ENCODE results near the gene PLCL1. TPM values are rescaled to one million over a fixed set of nuclear protein-coding genes. Genes with fewer than 3 reads are reported as not detected.

PLCL1 gene
- total RNA-seq, 1 experiment from 2014 or later = 1.6 TPM

- CTCF ChIA-PET = no interaction called here
- Histone ChIP-seq H3K36me3 (ENCODE audit: control insufficient read depth, insufficient read depth, low read length) (no peaks in the 10 kb centered on the region), H3K9me3 (no peaks in the 10 kb centered on the region), H3K4me3 (ENCODE audit: low read depth, low read length) (no peak overlapping the region), H3K4me1 (no peaks in the 10 kb centered on the region), H3K27me3 (replicated peaks; ENCODE audit: control insufficient read depth, insufficient read depth, low read length) (no peaks in the 10 kb centered on the region)
- intact Hi-C loops (cut with micrococcal nuclease; ENCODE audit: unreplicated experiment) = no loop called here
- no peaks in the 10 kb centered on the region for H3K9me3 Mint-ChIP-seq (ENCODE audit: unreplicated experiment)
- no peak for DNase-seq
- H3K4me3 Mint-ChIP-seq (ENCODE audit: unreplicated experiment) = no peak overlapping the region
- no TSS peak for BruUV-seq (replicated peaks)
- POLR2A ChIA-PET = no interaction called here
- no peak for TF ChIP-seq CTCF (IDR thresholded peaks at IDR 0.05; ENCODE audit: insufficient read depth in 1 of 2, low read depth in 1 of 2, low read length in 1 of 2, severe bottlenecking in 1 of 2, unreplicated experiment in 1 of 2)
- no peaks in the 10 kb centered on the region for H3K36me3 Mint-ChIP-seq (ENCODE audit: insufficient read depth, unreplicated experiment)
- H3K27me3 Mint-ChIP-seq (ENCODE audit: insufficient read depth, unreplicated experiment) = peaks cover 8% of the 10 kb centered on the region
- H3K4me1 Mint-ChIP-seq (ENCODE audit: low read depth, unreplicated experiment) = no peaks in the 10 kb centered on the region
- H3K27ac Mint-ChIP-seq (ENCODE audit: unreplicated experiment) = no peak overlapping the region
These were observed 260.9 kb downstream of the PLCL1 start for GRCh38 chr2:198065322-198065721.

- TF ChIP-seq CTCF (IDR thresholded peaks at IDR 0.05; ENCODE audit: insufficient read depth in 1 of 2, low read depth in 1 of 2, low read length in 1 of 2, severe bottlenecking in 1 of 2, unreplicated experiment in 1 of 2) = no peak
- no peak overlapping the region for H3K27ac Mint-ChIP-seq (ENCODE audit: unreplicated experiment)
These were observed 262.2 kb downstream of the PLCL1 start for GRCh38 chr2:198066597-198066996.

GRCh38 chr2:198072655-198073054 is 268.3 kb downstream of the PLCL1 start:
- no peak overlapping the region for H3K4me3 ChIP-seq (ENCODE audit: low read depth, low read length)
- H3K36me3 ChIP-seq (ENCODE audit: control insufficient read depth, insufficient read depth, low read length) = no peaks in the 10 kb centered on the region
- H3K9me3 ChIP-seq = no peaks in the 10 kb centered on the region
- CTCF ChIA-PET = no interaction called here
- intact Hi-C loops (cut with micrococcal nuclease; ENCODE audit: unreplicated experiment) = no loop called here
- TF ChIP-seq CTCF (IDR thresholded peaks at IDR 0.05; ENCODE audit: insufficient read depth in 1 of 2, low read depth in 1 of 2, low read length in 1 of 2, severe bottlenecking in 1 of 2, unreplicated experiment in 1 of 2) = no peak
- no peak overlapping the region for H3K27ac Mint-ChIP-seq (ENCODE audit: unreplicated experiment)
- no TSS peak for BruUV-seq (replicated peaks)
- H3K27me3 Mint-ChIP-seq (ENCODE audit: insufficient read depth, unreplicated experiment) = peaks cover 3% of the 10 kb centered on the region
- no peaks in the 10 kb centered on the region for H3K36me3 Mint-ChIP-seq (ENCODE audit: insufficient read depth, unreplicated experiment)
- DNase-seq = no peak
- H3K4me3 Mint-ChIP-seq (ENCODE audit: unreplicated experiment) = no peak overlapping the region
- no peaks in the 10 kb centered on the region for H3K9me3 Mint-ChIP-seq (ENCODE audit: unreplicated experiment)
- H3K4me1 ChIP-seq = no peaks in the 10 kb centered on the region
- H3K4me1 Mint-ChIP-seq (ENCODE audit: low read depth, unreplicated experiment) = no peaks in the 10 kb centered on the region
- POLR2A ChIA-PET = no interaction called here
- no peaks in the 10 kb centered on the region for H3K27me3 ChIP-seq (replicated peaks; ENCODE audit: control insufficient read depth, insufficient read depth, low read length)

More at GRCh38 chr2:198066597-198066996, 262.2 kb downstream of the PLCL1 start:
- BruUV-seq (replicated peaks) = no TSS peak
- no peaks in the 10 kb centered on the region for H3K9me3 ChIP-seq
- ChIA-PET CTCF (no interaction called here), POLR2A (no interaction called here)
- no peaks in the 10 kb centered on the region for H3K36me3 ChIP-seq (ENCODE audit: control insufficient read depth, insufficient read depth, low read length)
- no peaks in the 10 kb centered on the region for H3K27me3 ChIP-seq (replicated peaks; ENCODE audit: control insufficient read depth, insufficient read depth, low read length)
- H3K4me1 ChIP-seq = no peaks in the 10 kb centered on the region
- Mint-ChIP-seq H3K27me3 (ENCODE audit: insufficient read depth, unreplicated experiment) (peaks cover 8% of the 10 kb centered on the region), H3K4me3 (ENCODE audit: unreplicated experiment) (no peak overlapping the region), H3K4me1 (ENCODE audit: low read depth, unreplicated experiment) (no peaks in the 10 kb centered on the region), H3K36me3 (ENCODE audit: insufficient read depth, unreplicated experiment) (no peaks in the 10 kb centered on the region), H3K9me3 (ENCODE audit: unreplicated experiment) (no peaks in the 10 kb centered on the region)
- DNase-seq = no peak
- intact Hi-C loops (cut with micrococcal nuclease; ENCODE audit: unreplicated experiment) = no loop called here
- no peak overlapping the region for H3K4me3 ChIP-seq (ENCODE audit: low read depth, low read length)
